ENCODE measurements around the gene DDX27. TPM values are rescaled to one million over a fixed set of nuclear protein-coding genes. Genes with fewer than 3 reads are reported as not detected.

DDX27 gene
- total and polyA plus RNA-seq, 9 of the 15 experiments (the other 6 are each of a cell fraction or from before 2014, with no cell fraction given) = 17.9 to 79.3 (median 57.0) TPM

DNA sequence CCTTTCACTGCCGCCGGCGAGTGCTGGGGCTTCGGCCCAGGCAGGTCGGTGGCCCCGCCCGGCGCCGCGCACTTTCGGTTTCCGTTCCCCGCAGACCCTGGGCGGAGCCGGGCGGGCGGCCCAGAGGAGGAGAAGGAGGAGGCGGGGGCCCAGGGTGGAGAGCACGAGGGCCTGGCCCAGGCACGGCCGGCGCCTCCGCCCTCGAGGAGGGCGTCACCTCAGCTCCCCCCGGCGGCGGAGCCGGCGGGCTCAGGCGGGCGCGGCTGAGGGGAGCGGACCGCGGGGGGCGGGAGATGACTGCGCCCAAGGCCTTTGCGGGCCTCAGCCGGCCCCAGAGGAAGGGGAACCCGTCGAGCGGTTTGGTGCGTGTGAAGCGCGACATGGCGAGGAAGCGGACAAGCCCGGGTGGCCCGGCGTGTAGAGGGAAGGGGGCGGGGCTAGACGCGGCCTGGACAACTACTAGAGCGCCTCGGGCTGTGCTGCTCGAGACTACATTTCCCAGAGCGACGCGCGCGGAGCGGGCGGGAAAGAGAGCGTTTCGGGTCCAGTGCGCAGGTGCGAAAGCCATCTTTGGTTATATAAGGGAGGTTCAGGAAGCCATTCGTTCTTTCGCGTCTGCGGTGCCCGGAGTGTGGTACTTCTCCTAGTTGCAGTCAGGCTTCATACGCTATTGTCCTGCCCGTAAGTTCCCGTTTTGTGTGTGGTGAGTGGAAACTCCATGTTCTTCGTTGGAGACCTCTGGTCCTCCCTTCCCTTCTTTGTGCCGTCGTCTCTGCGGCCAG lies 59.0 kb downstream of the DDX27 start, which contains the start of gene ZNFX1 (continued):
- TF ChIP-seq, protein P1, sequence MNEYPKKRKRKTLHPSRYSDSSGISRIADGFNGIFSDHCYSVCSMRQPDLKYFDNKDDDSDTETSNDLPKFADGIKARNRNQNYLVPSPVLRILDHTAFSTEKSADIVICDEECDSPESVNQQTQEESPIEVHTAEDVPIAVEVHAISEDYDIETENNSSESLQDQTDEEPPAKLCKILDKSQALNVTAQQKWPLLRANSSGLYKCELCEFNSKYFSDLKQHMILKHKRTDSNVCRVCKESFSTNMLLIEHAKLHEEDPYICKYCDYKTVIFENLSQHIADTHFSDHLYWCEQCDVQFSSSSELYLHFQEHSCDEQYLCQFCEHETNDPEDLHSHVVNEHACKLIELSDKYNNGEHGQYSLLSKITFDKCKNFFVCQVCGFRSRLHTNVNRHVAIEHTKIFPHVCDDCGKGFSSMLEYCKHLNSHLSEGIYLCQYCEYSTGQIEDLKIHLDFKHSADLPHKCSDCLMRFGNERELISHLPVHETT (CRISPR knock-in tag; conservative IDR thresholded peaks at IDR 0.05 in 1 of 2, IDR thresholded peaks at IDR 0.05 in 1 of 2) = 0 out of 4 replicates have a peak, but pooled peaks of 1 of the 2 experiments have one; percentile 30
- TF ChIP-seq, protein P2, sequence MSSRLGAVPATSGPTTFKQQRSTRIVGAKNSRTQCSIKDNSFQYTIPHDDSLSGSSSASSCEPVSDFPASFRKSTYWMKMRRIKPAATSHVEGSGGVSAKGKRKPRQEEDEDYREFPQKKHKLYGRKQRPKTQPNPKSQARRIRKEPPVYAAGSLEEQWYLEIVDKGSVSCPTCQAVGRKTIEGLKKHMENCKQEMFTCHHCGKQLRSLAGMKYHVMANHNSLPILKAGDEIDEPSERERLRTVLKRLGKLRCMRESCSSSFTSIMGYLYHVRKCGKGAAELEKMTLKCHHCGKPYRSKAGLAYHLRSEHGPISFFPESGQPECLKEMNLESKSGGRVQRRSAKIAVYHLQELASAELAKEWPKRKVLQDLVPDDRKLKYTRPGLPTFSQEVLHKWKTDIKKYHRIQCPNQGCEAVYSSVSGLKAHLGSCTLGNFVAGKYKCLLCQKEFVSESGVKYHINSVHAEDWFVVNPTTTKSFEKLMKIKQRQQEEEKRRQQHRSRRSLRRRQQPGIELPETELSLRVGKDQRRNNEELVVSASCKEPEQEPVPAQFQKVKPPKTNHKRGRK (tag; IDR thresholded peaks at IDR 0.05) = no peak
- TF ChIP-seq, protein P3, sequence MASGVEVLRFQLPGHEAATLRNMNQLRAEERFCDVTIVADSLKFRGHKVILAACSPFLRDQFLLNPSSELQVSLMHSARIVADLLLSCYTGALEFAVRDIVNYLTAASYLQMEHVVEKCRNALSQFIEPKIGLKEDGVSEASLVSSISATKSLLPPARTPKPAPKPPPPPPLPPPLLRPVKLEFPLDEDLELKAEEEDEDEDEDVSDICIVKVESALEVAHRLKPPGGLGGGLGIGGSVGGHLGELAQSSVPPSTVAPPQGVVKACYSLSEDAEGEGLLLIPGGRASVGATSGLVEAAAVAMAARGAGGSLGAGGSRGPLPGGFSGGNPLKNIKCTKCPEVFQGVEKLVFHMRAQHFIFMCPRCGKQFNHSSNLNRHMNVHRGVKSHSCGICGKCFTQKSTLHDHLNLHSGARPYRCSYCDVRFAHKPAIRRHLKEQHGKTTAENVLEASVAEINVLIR (CRISPR knock-in tag; IDR thresholded peaks at IDR 0.05) = peak; percentile 54; the same call in 1 of the 2 replicates
- peak; percentile 95 for TF ChIP-seq RBM39 (optimal IDR thresholded peaks at IDR 0.05; ENCODE audit: low read depth, low read length)
- peak; percentile 41 to 94 (median 91) for TF ChIP-seq YY1 (IDR thresholded peaks at IDR 0.05; ENCODE audit: borderline replicate concordance in 1 of 3, control insufficient read depth in 1 of 3, extremely low read depth in 1 of 3, insufficient read depth in 3 of 3, insufficient read length in 1 of 3, insufficient replicate concordance in 2 of 3, low read depth in 1 of 3, low read length in 2 of 3)
- TF ChIP-seq, protein P4, sequence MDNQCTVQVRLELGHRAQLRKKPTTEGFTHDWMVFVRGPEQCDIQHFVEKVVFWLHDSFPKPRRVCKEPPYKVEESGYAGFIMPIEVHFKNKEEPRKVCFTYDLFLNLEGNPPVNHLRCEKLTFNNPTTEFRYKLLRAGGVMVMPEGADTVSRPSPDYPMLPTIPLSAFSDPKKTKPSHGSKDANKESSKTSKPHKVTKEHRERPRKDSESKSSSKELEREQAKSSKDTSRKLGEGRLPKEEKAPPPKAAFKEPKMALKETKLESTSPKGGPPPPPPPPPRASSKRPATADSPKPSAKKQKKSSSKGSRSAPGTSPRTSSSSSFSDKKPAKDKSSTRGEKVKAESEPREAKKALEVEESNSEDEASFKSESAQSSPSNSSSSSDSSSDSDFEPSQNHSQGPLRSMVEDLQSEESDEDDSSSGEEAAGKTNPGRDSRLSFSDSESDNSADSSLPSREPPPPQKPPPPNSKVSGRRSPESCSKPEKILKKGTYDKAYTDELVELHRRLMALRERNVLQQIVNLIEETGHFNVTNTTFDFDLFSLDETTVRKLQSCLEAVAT (IDR thresholded peaks at IDR 0.05) = peak; percentile 96 to 97
- TF ChIP-seq JUN (IDR thresholded peaks at IDR 0.05; ENCODE audit: borderline replicate concordance, low read depth, low read length) = 0 out of 2 replicates have a peak, but pooled peaks have one; percentile 6
- TF ChIP-seq JUN (CRISPR knock-in tag; IDR thresholded peaks at IDR 0.05; ENCODE audit: borderline replicate concordance) = 0 out of 2 replicates have a peak, but pooled peaks have one; percentile 70
- TF ChIP-seq ESRRA (IDR thresholded peaks at IDR 0.05; ENCODE audit: borderline replicate concordance, low read depth) = peak; percentile 34; the same call in 1 of the 2 replicates
- TF ChIP-seq FOXK1 (CRISPR knock-in tag; IDR thresholded peaks at IDR 0.05; ENCODE audit: borderline replicate concordance) = peak; percentile 94
- TF ChIP-seq PHB (CRISPR knock-in tag; IDR thresholded peaks at IDR 0.05) = peak; percentile 85; the same call in 1 of the 2 replicates
- TF ChIP-seq GTF2F1 (IDR thresholded peaks at IDR 0.05; ENCODE audit: low read depth, low read length) = peak; percentile 99
- TF ChIP-seq NFE2L1 (tag; IDR thresholded peaks at IDR 0.05; ENCODE audit: borderline replicate concordance, low read depth) = no peak
- peak; percentile 92 to 95 for TF ChIP-seq SIN3A (IDR thresholded peaks at IDR 0.05; ENCODE audit: borderline replicate concordance in 2 of 2, control insufficient read depth in 1 of 2, low read depth in 2 of 2, low read length in 2 of 2)
- 0 out of 2 replicates have a peak, but pooled peaks have one; percentile 20 for TF ChIP-seq ZNF384 (IDR thresholded peaks at IDR 0.05; ENCODE audit: low read depth, low read length)
